HUES6 (cell line): ENCODE data around the gene ADARB1.

Experiments
- H3K27ac ChIP-seq: 2 replicates; pipeline ENCODE4 v1.7.0; 2013; ENCODE audit warnings: low read depth, mild to moderate bottlenecking, low read length, inconsistent platforms
- H3K27me3 ChIP-seq: 2 replicates; pipeline ENCODE4 v1.6.1; 2013; ENCODE audit warnings: low read length; ENCODE audit not compliant: control insufficient read depth, insufficient read depth
- H3K36me3 ChIP-seq: 2 replicates; pipeline ENCODE4 v1.6.1; 2013; ENCODE audit warnings: low read length; ENCODE audit not compliant: control insufficient read depth, insufficient read depth
- H3K4me1 ChIP-seq: 2 replicates; pipeline ENCODE4 v1.6.1; 2013; ENCODE audit warnings: low read length; ENCODE audit not compliant: control insufficient read depth, insufficient read depth
- H3K4me3 ChIP-seq: 2 replicates; pipeline ENCODE4 v1.5.1; 2013; ENCODE audit warnings: low read depth, low read length
- H3K9ac ChIP-seq: one replicate; pipeline ENCODE4 v1.6.1; 2013; ENCODE audit warnings: mild to moderate bottlenecking, low read length
- H3K9me3 ChIP-seq: 2 replicates; pipeline ENCODE4 v1.6.1; 2013; ENCODE audit warnings: low read depth, low read length; ENCODE audit not compliant: control insufficient read depth, insufficient read depth

The ADARB1 gene

GRCh38 chr21:45059121-45059520 is 15.3 kb upstream of the ADARB1 start:
- Histone ChIP-seq H3K9me3 (no peaks in the 10 kb centered on the region), H3K4me1 (peaks cover 7% of the 10 kb centered on the region; the same call in 1 of the 2 replicates), H3K4me3 (no peak overlapping the region), H3K36me3 (no peaks in the 10 kb centered on the region), H3K9ac (no peak overlapping the region), H3K27ac (no peak overlapping the region), H3K27me3 (no peaks in the 10 kb centered on the region)

- H3K27ac ChIP-seq, result no peak overlapping the region
- H3K4me3 ChIP-seq, result no peak overlapping the region
- no peaks in the 10 kb centered on the region for H3K36me3 ChIP-seq
- no peaks in the 10 kb centered on the region for H3K27me3 ChIP-seq
- no peaks in the 10 kb centered on the region for H3K9me3 ChIP-seq
- H3K9ac ChIP-seq, result no peak overlapping the region
- H3K4me1 ChIP-seq, result peaks cover 14% of the 10 kb centered on the region
Measured at GRCh38 chr21:45060089-45060488, 14.3 kb upstream of the ADARB1 start.

- Histone ChIP-seq H3K9me3 (no peaks in the 10 kb centered on the region), H3K4me1 (peaks cover 13% of the 10 kb centered on the region), H3K27ac (no peak overlapping the region), H3K36me3 (no peaks in the 10 kb centered on the region), H3K9ac (no peak overlapping the region), H3K27me3 (no peaks in the 10 kb centered on the region), H3K4me3 (no peak overlapping the region)
Measured at GRCh38 chr21:45060675-45061311, 13.6 kb upstream of the ADARB1 start.

- Histone ChIP-seq H3K9me3 (no peaks in the 10 kb centered on the region), H3K27me3 (no peaks in the 10 kb centered on the region), H3K27ac (no peak overlapping the region), H3K9ac (no peak overlapping the region), H3K4me3 (no peak overlapping the region; the same call in 1 of the 2 replicates), H3K4me1 (peaks cover 10% of the 10 kb centered on the region), H3K36me3 (no peaks in the 10 kb centered on the region)
Measured at GRCh38 chr21:45064091-45064490, 10.3 kb upstream of the ADARB1 start.

GRCh38 chr21:45064618-45065399 is 9.6 kb upstream of the ADARB1 start:
- no peak overlapping the region; the same call in 1 of the 2 replicates for H3K4me3 ChIP-seq

GRCh38 chr21:45067462-45068285 is 6.7 kb upstream of the ADARB1 start:
- Histone ChIP-seq H3K4me3 (no peak overlapping the region), H3K4me1 (peaks cover 14% of the 10 kb centered on the region), H3K36me3 (no peaks in the 10 kb centered on the region), H3K9ac (no peak overlapping the region), H3K27me3 (no peaks in the 10 kb centered on the region), H3K27ac (no peak overlapping the region), H3K9me3 (no peaks in the 10 kb centered on the region)

More at GRCh38 chr21:45064618-45065399, 9.6 kb upstream of the ADARB1 start:
- Histone ChIP-seq H3K27ac (no peak overlapping the region), H3K27me3 (no peaks in the 10 kb centered on the region), H3K36me3 (no peaks in the 10 kb centered on the region), H3K9me3 (no peaks in the 10 kb centered on the region), H3K9ac (no peak overlapping the region), H3K4me1 (peaks cover 10% of the 10 kb centered on the region)

- Histone ChIP-seq H3K36me3 (no peaks in the 10 kb centered on the region), H3K4me3 (no peak overlapping the region), H3K27ac (no peak overlapping the region), H3K9ac (no peak overlapping the region), H3K9me3 (no peaks in the 10 kb centered on the region), H3K27me3 (no peaks in the 10 kb centered on the region), H3K4me1 (peaks cover 21% of the 10 kb centered on the region)
Measured at GRCh38 chr21:45069085-45069484, 5.3 kb upstream of the ADARB1 start.

- Histone ChIP-seq H3K36me3 (no peaks in the 10 kb centered on the region), H3K4me1 (peaks cover 16% of the 10 kb centered on the region), H3K9me3 (no peaks in the 10 kb centered on the region), H3K4me3 (no peak overlapping the region), H3K27ac (no peak overlapping the region), H3K27me3 (no peaks in the 10 kb centered on the region), H3K9ac (no peak overlapping the region)
Measured at GRCh38 chr21:45069711-45070110, 4.7 kb upstream of the ADARB1 start.

GRCh38 chr21:45071078-45071873 is 3.1 kb upstream of the ADARB1 start:
- no peak overlapping the region for H3K27ac ChIP-seq

GRCh38 chr21:45071874-45072737 is 2.3 kb upstream of the ADARB1 start:
- Histone ChIP-seq H3K9ac (no peak overlapping the region), H3K36me3 (no peaks in the 10 kb centered on the region), H3K4me1 (peaks cover 14% of the 10 kb centered on the region), H3K4me3 (no peak overlapping the region), H3K27me3 (peaks cover 17% of the 10 kb centered on the region), H3K27ac (no peak overlapping the region), H3K9me3 (no peaks in the 10 kb centered on the region)

More at GRCh38 chr21:45071078-45071873, 3.1 kb upstream of the ADARB1 start:
- peaks cover 15% of the 10 kb centered on the region for H3K27me3 ChIP-seq
- H3K36me3 ChIP-seq, result no peaks in the 10 kb centered on the region
- no peak overlapping the region for H3K9ac ChIP-seq
- no peaks in the 10 kb centered on the region for H3K9me3 ChIP-seq
- no peak overlapping the region for H3K4me3 ChIP-seq
- H3K4me1 ChIP-seq, result peaks cover 14% of the 10 kb centered on the region
